GM06990 (cell line): ENCODE results near the gene LIPE.
"Not testable (repeated sequence)": the region's sequence is repeated elsewhere in the genome, so short reads cannot be mapped to it uniquely, and the experiment has no call there.

Experiments used
- DNase-seq: peaks from one replicate; pipeline ENCODE4 v3.0.0-alpha.2; 2011; ENCODE audit not compliant: insufficient read length; ENCODE audit errors: extremely low read depth
- H3K27me3 ChIP-seq: replicated peaks from 2 replicates; pipeline ENCODE4 v1.6.0; 2011; ENCODE audit warnings: low read length; ENCODE audit not compliant: control insufficient read depth, insufficient read depth
- H3K36me3 ChIP-seq: 2 replicates; pipeline ENCODE4 v1.5.1; 2011; ENCODE audit warnings: low read length; ENCODE audit not compliant: control insufficient read depth, insufficient read depth
- H3K4me3 ChIP-seq: replicated peaks from 2 replicates; pipeline ENCODE4 v1.5.1; 2011; ENCODE audit warnings: low read depth, mild to moderate bottlenecking, control low read depth, low read length
- CTCF ChIP-seq: IDR thresholded peaks from 2 replicates; pipeline ENCODE4 v1.5.1; 2011; ENCODE audit warnings: low read length, control low read depth, mild to moderate bottlenecking, inconsistent platforms; ENCODE audit not compliant: insufficient read depth, poor library complexity, severe bottlenecking

LIPE gene

GRCh38 chr19:42452590-42452989 is 25.4 kb upstream of the LIPE start:
- no peak for DNase-seq
- no peak for TF ChIP-seq CTCF

GRCh38 chr19:42450314-42450934 is 23.2 kb upstream of the LIPE start:
- peak; percentile 76 for TF ChIP-seq CTCF
- no peaks in the 10 kb centered on the region for H3K27me3 ChIP-seq
- DNase-seq, result peak; percentile 48
- no peak overlapping the region for H3K4me3 ChIP-seq
- H3K36me3 ChIP-seq, result no peaks in the 10 kb centered on the region

More at GRCh38 chr19:42452590-42452989, 25.4 kb upstream of the LIPE start:
- H3K36me3 ChIP-seq, result no peaks in the 10 kb centered on the region
- no peaks in the 10 kb centered on the region for H3K27me3 ChIP-seq
- H3K4me3 ChIP-seq, result no peak overlapping the region

GRCh38 chr19:42448306-42448705 is 21.1 kb upstream of the LIPE start:
- H3K27me3 ChIP-seq, H3K36me3 ChIP-seq, H3K4me3 ChIP-seq, DNase-seq: not testable (repeated sequence)

- no peak for TF ChIP-seq CTCF
- DNase-seq, result no peak
- Histone ChIP-seq H3K36me3 (no peaks in the 10 kb centered on the region), H3K4me3 (no peak overlapping the region), H3K27me3 (no peaks in the 10 kb centered on the region)
These were observed 18.8 kb upstream of the LIPE start for GRCh38 chr19:42445948-42446347.

- no peak for DNase-seq
- Histone ChIP-seq H3K36me3 (no peaks in the 10 kb centered on the region), H3K27me3 (no peaks in the 10 kb centered on the region), H3K4me3 (no peak overlapping the region)
- no peak for TF ChIP-seq CTCF
These were observed 16.8 kb upstream of the LIPE start for GRCh38 chr19:42443944-42444398.

GRCh38 chr19:42442833-42443232 is 15.6 kb upstream of the LIPE start, which contains the start of gene CXCL17:
Gene CXCL17 (minus strand): TSS chr19:42442946. CDS start chr19:42442832, 114 bp downstream.
- TF ChIP-seq CTCF, result no peak
- H3K4me3 ChIP-seq, result no peak within 1 kb of the TSS
- H3K36me3 ChIP-seq, result no peaks in the 10 kb centered on the region
- no peak for DNase-seq
- H3K27me3 ChIP-seq, result no peaks in the 10 kb centered on the region
